SKM-1 treated with dmso at 0.1 percent for 144 hours (cell line): ENCODE results near the gene EML6.
"Not testable (repeated sequence)": the region's sequence is repeated elsewhere in the genome, so short reads cannot be mapped to it uniquely, and the experiment has no call there.

Experiments
- DNase-seq: peaks from one replicate; lab custom pipeline; 2025; ENCODE audit not compliant: unreplicated experiment; lab: John Stamatoyannopoulos, UW

The EML6 gene

DNA sequence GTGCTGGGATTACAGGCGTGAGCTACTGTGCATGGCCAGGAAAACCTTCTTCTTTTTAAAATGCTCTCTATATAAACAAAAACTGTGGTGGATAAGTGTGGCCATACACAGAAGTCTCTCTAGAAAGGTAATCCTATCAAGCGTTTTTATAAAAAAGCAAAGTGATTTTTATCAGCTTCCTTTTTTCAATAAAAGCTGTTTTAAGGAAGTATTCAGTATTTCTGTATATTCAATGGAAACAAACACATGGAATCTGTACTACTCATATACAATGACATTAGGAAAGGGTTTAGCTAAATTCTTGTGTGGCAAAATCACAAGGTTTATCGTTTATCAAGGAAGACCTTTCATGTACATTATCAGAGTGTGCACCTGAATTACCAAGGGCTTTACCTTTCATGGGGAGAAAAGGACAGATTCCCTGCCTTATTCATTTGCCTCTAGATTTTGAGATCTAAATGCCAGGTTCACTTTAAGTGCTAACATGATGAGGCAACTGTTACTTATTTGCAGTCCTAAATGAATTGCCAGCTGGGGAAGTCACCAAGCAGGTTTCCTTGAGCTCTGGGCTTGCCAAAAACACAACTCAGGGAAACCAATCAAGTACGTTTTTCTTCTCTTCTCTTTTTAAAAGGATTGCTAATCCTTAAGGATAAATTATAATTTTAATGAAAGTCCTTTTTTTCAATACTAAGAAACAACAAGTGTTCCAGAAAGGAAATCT, 256.0 kb downstream of the EML6 start:
- no peak for DNase-seq

GRCh38 chr2:54981385-54981784, 257.9 kb downstream of the EML6 start:
- no peak for DNase-seq

GRCh38 chr2:54983345-54984220, 260.1 kb downstream of the EML6 start:
- no peak for DNase-seq

GRCh38 chr2:54984476-54984875, 261.0 kb downstream of the EML6 start:
- no peak for DNase-seq

DNA sequence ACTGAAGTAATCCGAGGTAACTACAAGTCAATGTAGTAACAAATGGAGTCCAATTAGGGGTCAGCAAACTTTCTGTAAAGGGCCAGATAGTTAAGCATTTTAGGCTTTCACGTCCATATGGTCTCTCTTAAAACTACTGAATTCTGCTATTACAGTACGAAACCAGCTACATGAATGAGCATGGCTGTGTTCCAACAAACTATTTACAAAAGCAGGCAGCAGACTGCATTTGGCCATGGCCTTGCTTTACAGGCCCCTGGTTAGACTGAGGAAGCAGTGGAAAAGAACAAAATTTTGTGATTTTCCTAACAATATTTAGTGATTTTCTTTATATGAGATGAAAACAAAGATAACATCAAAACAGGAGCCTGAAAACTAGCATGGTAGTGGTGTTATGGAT, 262.8 kb downstream of the EML6 start:
- no peak for DNase-seq

- DNase-seq: no peak
Measured at GRCh38 chr2:54988612-54989011, 265.1 kb downstream of the EML6 start.

GRCh38 chr2:54990694-54991093, 267.2 kb downstream of the EML6 start:
- DNase-seq: not testable (repeated sequence)

GRCh38 chr2:54995553-54995952, 272.1 kb downstream of the EML6 start:
- no peak for DNase-seq

GRCh38 chr2:54997826-54998225, 274.4 kb downstream of the EML6 start:
- no peak for DNase-seq

DNA sequence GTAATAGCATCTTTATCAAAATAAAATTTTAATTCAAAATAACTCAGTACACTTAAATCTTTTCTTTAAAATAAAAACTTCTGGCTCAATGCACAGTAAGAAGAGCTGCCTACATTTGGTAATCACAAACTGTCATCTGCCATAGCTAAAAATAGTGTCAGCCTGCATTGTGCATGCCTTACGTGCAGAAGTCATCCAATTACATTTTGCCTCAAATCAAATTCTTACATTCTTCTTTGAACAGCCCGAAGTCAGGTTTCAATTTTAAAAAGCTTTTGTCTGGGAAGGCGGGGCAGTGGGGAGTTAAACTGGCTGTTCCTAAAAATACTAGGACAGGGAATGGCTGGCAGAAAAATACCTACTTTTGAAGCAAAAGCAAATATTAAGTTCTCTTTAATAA, 275.7 kb downstream of the EML6 start:
- peak; percentile 23 for DNase-seq

DNA sequence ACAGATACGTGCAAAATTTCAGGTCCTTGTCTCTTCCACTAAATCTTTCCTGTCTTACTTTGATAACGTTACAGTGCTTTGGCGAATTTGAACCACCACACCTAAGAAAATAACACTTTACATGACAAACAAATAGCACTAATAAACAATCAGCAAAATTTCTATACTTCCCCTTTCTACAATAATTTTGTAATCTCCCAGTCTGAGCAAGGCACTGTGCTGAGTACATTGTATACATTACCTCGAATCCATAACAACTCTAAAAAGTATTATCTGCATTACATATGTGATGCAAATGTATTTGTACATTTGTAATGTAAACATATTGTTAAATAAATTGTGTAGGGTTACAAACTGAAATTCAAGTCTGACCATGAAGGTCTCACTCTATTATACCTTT, 276.9 kb downstream of the EML6 start:
- peak; percentile 13 for DNase-seq

- DNase-seq: no peak
Measured at GRCh38 chr2:55001716-55002115, 278.3 kb downstream of the EML6 start.

DNA sequence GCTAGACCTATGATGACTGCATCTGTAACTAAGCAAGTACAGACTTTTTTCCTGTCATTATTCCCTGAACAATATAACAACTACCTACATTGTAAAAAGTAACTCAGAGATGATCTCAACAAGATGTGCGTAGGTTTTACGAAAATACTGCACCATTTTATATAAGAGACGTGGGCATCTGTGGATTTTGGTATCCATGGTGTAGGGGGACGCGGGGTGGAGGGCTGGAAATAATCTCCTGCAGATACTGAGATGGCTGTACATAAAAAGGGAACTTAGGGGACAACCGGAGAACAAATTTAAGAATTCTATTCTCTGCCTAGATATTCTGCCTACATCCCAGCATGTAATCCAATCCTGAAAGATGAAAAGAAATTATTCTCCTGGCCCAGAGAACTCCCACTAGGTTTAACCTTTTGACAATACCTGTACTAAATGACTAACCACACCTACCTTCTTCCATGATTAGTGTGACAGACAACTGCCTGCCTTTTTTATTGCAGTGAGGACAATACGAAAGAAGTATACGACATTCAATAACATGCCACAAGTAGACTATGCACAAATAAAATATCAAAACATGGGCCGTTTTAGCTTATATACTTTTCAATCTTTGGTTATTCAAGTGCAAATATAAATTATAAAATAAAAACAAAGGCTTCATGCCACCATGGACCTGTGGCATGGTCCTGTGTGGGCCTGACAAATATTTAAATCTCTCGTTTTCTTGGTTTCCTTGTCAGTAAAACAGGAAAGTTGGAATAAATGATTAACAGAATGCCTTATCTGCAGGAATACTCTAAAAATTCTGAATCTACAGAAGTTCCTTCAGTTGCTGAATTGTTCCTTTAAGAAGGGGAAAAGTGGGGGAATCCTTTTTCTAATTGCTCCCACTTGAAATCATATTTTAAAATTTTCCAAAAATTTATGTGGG, 280.5 kb downstream of the EML6 start:
- no peak for DNase-seq

GRCh38 chr2:55006306-55006705, 282.8 kb downstream of the EML6 start:
- no peak for DNase-seq

DNA sequence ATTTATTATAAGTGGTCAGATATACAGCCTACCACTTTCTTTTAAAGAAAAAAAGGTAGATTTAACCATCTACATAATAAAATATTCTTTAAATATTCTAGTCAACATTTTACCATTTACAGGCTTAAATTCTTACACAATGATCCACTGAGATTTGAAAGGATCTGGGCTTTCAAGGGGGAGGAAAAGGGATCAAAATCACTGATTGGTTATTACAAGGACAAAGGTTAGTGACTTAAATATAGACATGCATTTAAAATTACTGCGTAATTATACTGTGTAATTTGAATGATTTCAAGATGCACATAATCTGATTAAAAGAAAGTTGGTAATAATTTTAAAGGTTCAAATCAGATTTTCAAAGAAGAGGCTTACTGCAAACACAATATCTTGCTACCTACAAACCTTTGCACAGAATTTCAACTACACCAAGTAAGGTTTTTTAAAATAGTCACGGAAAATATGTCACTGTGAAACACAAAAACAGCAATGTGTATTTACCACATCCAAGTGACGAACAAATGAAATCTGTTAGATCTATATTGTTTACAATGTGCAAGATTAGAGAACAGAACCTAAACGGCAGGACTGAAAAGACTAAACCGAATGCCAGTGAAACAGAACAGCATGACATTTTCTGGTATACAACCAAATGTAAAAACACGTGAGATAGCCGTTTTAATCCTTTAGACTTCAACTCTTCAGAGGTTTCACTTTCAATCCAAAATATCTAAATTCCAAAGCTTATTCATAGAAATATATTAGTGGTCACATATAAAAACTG, 286.0 kb downstream of the EML6 start:
- DNase-seq: no peak

- DNase-seq: no peak
Measured at GRCh38 chr2:55010149-55010591, 286.7 kb downstream of the EML6 start.

- DNase-seq: no peak
Measured at GRCh38 chr2:55010915-55011314, 287.5 kb downstream of the EML6 start.

DNA sequence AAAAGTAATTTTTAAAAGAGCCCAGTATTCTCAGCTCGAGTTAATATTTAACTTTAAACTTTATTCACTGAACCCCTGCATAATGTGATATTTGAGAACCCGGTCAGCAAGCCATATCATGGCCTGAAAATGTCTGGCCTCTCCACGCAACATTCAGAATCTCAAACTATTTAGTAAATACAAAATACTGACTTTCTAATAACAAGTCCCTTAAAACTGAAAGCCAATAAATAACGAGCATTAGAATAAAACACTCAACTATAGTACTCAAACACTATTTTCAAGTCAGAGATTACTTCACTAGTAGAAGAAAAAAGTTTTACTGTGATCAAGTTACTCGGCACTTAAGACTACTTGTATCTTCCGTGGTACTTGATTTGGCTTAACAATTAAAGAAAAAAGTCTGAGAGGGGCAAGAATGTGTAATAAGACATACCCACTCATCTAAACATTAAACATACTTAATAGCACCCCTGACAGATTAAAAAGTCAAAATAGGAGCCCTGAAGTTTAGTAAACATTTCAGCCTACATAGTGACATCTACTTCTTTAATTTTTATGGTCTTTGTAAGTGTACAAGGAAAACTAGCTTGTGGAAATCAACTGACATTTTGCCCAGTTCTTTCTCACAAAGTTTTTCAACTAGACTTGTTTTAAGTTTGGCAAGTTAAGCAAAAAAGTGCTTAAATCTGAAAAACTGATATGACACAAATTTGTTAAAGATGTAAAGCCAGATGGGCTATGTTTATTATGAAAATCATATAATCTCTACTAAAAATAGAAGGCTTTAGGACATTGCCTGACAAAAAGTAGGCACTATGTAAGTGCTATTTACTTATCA, 288.6 kb downstream of the EML6 start:
- no peak for DNase-seq

GRCh38 chr2:55012672-55013484, 289.4 kb downstream of the EML6 start:
- no peak for DNase-seq
